ENCODE results near the gene CAMK1D. TPM values are rescaled to one million over a fixed set of nuclear protein-coding genes. Genes with fewer than 3 reads are reported as not detected.

The CAMK1D gene
- polyA plus RNA-seq, 1 experiment: 8.2 TPM

- Histone ChIP-seq H3K27ac (ENCODE audit: low read depth, low read length) (no peak overlapping the region), H3K9me3 (ENCODE audit: control insufficient read depth, insufficient read depth, low read length) (no peaks in the 10 kb centered on the region), H3K27me3 (ENCODE audit: control insufficient read depth, insufficient read depth, low read length) (peaks cover 10% of the 10 kb centered on the region), H3K4me3 (ENCODE audit: low read depth, low read length) (no peak overlapping the region)
- no peak for DNase-seq (ENCODE audit: low read depth, low spot score)
- ChIA-PET CTCF (no interaction called here), POLR2A (no interaction called here)
- no peak for TF ChIP-seq CTCF (IDR thresholded peaks at IDR 0.05; ENCODE audit: low read depth, low read length)
Observed at GRCh38 chr10:12420530-12421120, 71.3 kb downstream of the CAMK1D start.

- Histone ChIP-seq H3K27ac (ENCODE audit: low read depth, low read length) (no peak overlapping the region), H3K4me3 (ENCODE audit: low read depth, low read length) (no peak overlapping the region), H3K27me3 (ENCODE audit: control insufficient read depth, insufficient read depth, low read length) (peaks cover 10% of the 10 kb centered on the region), H3K9me3 (ENCODE audit: control insufficient read depth, insufficient read depth, low read length) (no peaks in the 10 kb centered on the region)
- no peak for TF ChIP-seq CTCF (IDR thresholded peaks at IDR 0.05; ENCODE audit: low read depth, low read length)
- CTCF ChIA-PET: no interaction called here
- DNase-seq (ENCODE audit: low read depth, low spot score): no peak
- POLR2A ChIA-PET: interaction anchor here (0.6 kb wide), 1 partner anchor 27 kb away, joined by 3 read pairs; no protein-coding TSS in a partner anchor
Observed at GRCh38 chr10:12422189-12422588, 72.8 kb downstream of the CAMK1D start.

- ChIA-PET CTCF (no interaction called here), POLR2A (no interaction called here)
- TF ChIP-seq CTCF (IDR thresholded peaks at IDR 0.05; ENCODE audit: low read depth, low read length): no peak
- Histone ChIP-seq H3K27ac (ENCODE audit: low read depth, low read length) (no peak overlapping the region), H3K27me3 (ENCODE audit: control insufficient read depth, insufficient read depth, low read length) (peaks cover 10% of the 10 kb centered on the region), H3K9me3 (ENCODE audit: control insufficient read depth, insufficient read depth, low read length) (no peaks in the 10 kb centered on the region; the same call in 1 of the 2 replicates), H3K4me3 (ENCODE audit: low read depth, low read length) (no peak overlapping the region)
- DNase-seq (ENCODE audit: low read depth, low spot score): no peak
Observed at GRCh38 chr10:12423896-12424295, 74.5 kb downstream of the CAMK1D start.

GRCh38 chr10:12427276-12427675 is 77.9 kb downstream of the CAMK1D start:
- no peak for TF ChIP-seq CTCF (IDR thresholded peaks at IDR 0.05; ENCODE audit: low read depth, low read length)
- CTCF ChIA-PET: no interaction called here
- POLR2A ChIA-PET: no interaction called here

GRCh38 chr10:12428447-12429135 is 79.2 kb downstream of the CAMK1D start:
- DNase-seq (ENCODE audit: low read depth, low spot score): no peak
- H3K9me3 ChIP-seq (ENCODE audit: control insufficient read depth, insufficient read depth, low read length): no peaks in the 10 kb centered on the region; the same call in 1 of the 2 replicates
- no peak overlapping the region for H3K27ac ChIP-seq (ENCODE audit: low read depth, low read length)
- peaks cover 25% of the 10 kb centered on the region for H3K27me3 ChIP-seq (ENCODE audit: control insufficient read depth, insufficient read depth, low read length)
- TF ChIP-seq CTCF (IDR thresholded peaks at IDR 0.05; ENCODE audit: low read depth, low read length): no peak
- POLR2A ChIA-PET: no interaction called here
- CTCF ChIA-PET: no interaction called here
- H3K4me3 ChIP-seq (ENCODE audit: low read depth, low read length): no peak overlapping the region

More at GRCh38 chr10:12427276-12427675, 77.9 kb downstream of the CAMK1D start:
- no peak overlapping the region for H3K4me3 ChIP-seq (ENCODE audit: low read depth, low read length)
- no peak overlapping the region for H3K27ac ChIP-seq (ENCODE audit: low read depth, low read length)
- H3K27me3 ChIP-seq (ENCODE audit: control insufficient read depth, insufficient read depth, low read length): peaks cover 23% of the 10 kb centered on the region
- DNase-seq (ENCODE audit: low read depth, low spot score): no peak
- no peaks in the 10 kb centered on the region; the same call in 1 of the 2 replicates for H3K9me3 ChIP-seq (ENCODE audit: control insufficient read depth, insufficient read depth, low read length)

All from AG04450 (cell line).